Stimulated activated CD4-positive, alpha-beta T cell treated with anti-CD3 and anti-CD28 coated beads, TNF-alpha, amount 100 ng/mL, for 24 hours (primary cell): Measurements from ENCODE around the gene SRGAP3.

ENCODE experiments used
- DNase-seq, 3 experiments: peaks; one replicate each; pipeline ENCODE4 v3.0.0-alpha.2; 2020; ENCODE audit warnings: low read depth in 3 of 3

SRGAP3 gene

DNA sequence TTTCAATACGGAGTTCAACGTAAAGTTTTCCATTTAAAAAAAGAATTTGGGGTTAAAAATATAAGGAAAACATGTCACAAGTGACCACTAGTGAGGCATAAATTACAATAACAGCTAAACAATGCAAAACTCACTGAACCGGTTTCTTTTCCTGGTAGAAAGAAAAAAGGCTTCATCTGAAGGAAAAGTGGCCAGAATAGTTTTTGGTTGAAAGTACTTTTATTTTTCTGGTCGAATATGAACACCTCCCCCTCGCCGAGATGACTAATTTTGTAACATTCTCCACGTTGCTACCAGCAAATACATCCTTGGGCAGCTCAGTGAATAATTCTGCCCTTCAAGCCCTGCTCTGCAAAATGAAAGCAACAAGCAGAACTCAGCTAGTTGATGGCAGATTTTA, 3.9 kb upstream of the SRGAP3 start:
- DNase-seq = no peak

DNA sequence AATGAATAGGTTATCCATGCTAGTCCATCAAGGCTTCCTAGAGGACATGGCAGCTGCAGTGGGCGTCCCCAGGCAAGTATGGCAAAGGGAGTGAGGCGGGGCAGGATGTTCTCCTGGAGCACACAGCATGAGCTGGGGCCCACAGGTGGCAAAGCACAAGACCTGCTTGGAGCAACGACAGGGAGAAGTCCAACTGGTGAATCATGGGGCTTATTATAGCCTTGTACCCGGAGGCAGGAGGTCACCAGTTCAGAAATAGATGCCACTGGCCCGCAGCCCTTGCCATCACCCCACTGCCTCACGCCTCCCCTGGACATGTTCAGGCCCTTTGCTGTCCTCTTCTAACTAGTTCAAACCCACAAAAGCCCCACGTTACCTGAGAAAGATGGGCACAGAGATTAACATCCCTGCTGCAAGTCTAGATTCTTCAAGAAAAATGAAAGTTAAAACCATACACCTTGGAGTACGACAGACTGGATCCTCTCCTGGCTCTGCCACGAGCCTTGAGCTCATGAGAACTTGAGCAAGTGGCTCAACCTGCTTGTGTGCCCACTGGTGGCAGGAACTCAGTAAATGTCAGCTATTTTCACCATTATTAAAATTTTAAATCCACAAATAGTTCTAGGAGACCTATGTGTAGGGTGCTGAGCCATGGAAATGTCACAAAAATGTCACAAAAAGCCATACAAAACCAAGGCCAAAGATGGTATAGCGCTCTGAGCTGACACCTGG, 1.8 kb upstream of the SRGAP3 start:
- no peak for DNase-seq

DNA sequence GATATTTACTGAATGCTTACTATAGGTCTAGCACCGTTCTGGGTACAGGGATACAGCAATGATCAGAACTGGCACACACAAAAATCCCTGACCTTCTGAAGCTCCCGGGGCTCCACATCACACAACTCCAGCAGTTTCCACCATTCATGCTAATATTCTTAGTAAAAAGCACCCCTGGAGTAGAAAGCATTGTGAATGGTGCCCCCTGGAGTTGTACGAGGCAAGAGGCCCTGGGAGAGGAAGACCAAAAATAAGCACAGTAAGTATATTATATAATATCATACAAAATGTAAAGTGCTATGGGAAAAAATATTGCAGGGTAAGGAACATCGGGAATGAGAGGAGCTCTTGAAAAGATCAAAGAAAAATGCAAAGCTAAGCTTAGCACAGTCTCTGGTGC, 790 bp upstream of the SRGAP3 start:
- no peak for DNase-seq

DNA sequence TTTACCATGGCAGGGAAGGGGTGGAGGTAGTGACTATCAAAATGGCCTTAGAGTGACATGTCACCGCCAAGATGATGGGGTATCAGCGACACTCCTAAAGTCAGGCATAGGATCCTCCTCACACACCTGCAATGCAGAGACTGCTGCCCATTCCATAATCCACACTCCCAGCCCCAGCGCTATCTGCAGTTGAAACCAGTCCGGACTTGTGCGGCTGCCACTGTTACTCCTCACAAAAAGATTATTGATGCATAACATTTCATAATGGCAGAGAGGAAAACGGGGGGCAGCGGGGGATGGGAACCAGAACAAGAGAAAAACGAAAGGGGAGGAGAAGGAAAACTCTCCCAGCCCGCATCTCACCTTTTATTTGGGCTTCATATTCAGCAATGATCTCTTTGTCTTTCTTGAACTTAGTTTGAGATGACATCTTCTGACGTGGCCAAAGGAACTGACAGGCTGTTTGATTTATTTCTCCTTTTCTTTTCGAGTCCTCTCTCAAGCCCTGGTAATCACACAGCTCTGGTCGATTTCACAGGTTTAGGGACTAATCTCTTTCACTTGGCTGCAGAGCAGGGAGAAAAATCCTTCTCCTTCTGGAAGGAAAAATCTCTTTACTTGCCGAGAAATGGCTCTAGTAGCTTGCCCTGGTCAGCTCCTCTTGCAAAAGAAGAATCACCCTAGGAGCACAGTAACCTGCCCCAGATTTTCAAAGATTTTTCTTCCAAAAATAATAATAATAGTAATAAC, 749 bp downstream of the SRGAP3 start:
- DNase-seq = no peak

DNA sequence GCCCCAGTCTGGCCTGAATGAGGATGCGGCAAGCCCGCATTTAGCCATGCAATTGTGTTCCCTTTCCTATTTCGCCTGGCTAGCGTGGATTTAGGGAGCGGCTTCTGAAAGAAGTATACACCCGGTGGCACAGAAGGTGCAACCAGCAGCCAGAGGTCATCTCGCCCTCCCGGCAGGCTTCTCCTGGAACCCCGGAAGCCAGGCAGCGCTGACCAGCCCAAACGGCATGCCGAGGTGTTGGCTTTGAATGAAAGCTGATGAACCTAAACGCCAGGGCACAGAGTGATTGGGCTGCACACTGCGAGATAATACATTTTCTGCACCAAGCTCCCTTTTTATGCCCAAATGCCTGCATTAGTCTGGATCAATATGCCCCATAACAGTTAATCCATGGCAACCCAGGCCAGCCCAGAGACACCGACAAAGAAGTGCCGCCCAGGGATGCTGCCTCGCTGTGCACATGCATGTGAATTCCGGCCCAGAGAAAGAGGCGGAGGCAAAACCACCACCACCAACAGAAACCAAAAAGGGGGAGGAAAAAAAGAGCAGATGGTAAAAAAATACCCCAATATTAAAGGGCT, 1.4 kb downstream of the SRGAP3 start:
- no peak for DNase-seq

DNA sequence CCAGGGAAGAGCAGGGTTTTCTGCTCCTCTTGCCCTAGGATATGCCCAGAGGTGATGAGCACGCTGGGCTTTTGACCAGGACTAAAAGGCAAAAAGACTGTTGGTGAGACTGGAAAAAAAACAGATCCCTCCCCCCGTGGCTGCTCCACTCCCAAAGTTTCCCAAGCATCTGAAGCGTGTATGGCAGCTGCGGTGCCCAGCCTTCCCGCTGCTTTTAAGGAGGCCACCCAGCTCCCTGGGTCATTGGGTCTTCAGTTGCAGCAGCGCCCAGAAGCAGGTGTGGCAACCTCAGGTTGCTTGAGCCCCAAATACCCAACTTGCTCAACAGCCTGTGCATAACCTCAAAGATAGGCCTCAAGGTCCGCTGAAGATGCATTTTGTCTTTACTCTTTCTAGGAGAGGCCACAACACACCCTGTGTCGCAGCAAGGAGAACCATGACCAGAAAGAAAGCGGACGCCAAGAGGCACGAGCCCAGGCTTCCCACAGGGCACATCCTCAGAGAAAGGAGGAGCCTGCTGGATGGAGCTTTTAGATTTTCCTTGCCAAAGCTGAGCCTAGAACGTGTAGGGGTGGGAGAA, 2.0 kb downstream of the SRGAP3 start:
- DNase-seq = no peak

DNA sequence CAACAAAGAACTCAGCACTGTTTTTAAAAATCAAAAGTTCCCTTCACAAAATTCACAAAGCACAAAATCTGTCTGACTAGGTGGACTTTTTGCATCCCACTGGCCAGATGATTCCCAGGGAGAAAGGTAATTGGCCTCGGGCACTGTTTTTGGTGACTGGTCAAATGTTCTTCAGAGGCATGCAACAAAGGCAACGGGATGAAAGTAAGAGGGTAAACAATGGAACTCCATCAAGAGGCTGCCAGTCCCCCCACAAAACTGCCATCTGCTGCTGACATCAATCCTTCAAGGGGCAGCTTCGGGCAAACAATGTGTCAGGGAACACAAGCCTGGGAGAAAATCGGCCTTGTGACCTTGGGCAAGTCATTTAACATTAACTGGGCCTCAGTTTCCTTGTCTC, 3.3 kb downstream of the SRGAP3 start:
- no peak for DNase-seq

DNA sequence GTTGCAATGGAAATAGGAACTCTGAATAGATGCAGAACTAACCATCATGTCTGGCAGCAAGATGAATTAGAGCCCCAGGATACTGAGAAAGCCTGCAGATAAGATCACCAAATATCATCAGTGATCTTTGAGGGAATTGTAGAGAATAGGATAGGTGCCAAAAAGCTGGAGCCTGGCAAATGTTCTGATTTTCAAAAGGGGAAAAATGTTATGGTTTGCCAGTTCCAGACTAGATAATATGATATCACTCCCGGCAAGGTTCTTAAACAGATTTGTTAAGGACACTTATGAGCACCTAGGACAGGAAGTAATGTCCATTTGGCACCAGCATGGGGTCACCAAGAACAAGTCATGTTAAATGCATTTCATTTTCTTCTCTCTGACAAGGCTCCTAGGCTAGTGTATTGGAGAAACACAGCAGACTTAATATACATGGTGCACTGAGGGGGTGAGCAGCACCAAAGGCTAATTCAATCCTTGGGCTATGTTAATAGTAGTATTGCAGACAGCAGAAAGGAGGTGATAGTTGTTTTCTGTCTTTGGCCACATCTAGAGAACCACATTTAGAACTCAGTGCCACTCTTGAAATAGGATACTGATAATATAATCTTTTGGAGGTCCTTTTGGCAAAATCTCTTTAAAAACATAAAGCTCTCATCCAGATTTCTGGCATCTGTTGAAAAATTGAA, 4.8 kb downstream of the SRGAP3 start:
- DNase-seq = no peak

DNA sequence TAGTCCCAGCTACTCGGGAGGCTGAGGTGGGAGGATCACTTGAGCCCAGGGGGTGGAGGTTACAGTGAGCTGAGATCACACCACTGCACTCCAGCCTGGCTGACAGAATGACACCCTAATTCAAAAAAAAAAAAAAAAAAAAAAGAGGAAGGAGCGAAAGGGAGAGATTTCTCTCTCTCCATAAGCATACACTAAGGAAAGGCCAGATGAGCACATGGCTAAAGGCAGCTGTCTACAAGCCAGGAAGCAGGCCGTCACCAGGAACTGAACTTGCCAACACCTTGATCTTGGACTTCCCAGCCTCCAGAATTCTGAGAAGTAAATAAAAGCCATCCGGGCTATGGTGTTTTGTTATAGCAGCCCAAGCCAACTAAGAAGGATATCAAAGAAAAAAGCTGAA, 7.5 kb downstream of the SRGAP3 start:
- no peak for DNase-seq

DNA sequence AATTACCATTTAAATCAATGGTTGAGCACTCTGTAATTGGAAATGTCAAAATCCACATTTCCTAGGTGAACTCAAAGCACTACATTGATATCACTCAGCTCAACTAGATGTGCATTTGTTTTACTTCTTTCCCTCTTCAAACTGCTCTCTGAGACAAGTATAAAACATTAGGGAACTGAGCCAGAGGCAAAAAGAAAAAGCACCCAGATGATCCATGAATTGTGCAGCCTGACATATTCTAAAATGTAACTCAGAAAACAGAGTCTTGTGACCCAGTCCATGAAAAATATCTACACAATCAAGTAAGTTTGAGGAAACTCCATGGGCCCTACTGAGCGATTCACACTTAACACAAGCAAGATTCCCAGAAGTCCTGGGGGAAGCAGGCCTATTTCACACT, 9.8 kb downstream of the SRGAP3 start:
- DNase-seq = no peak

DNA sequence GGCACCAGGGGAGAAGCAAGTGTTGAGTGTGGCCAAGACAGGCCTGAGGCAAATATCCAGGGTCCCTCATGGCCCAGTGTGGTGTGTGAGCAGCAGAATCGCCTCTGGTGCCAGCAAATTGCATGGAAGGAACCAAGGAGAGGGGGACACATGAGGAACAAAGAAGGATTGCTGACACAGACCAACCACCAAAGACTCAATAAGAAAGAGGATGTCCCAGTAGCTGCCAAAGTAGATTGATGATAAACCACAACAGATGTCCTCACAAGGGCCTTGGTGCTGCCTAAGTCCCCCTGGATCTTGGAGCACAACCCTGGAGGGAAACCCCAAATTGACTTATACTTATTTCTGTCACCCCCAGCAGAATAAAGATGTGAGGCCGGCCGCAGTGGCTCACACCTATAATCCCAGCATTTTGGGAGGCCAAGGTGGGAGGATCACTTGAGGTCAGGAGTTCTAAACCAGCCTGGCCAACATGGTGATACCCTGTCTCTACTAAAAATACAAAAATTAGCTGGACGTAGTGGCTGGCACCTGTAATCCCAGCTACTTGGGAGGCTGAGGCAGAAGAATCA, 10.6 kb downstream of the SRGAP3 start:
- DNase-seq = no peak

DNA sequence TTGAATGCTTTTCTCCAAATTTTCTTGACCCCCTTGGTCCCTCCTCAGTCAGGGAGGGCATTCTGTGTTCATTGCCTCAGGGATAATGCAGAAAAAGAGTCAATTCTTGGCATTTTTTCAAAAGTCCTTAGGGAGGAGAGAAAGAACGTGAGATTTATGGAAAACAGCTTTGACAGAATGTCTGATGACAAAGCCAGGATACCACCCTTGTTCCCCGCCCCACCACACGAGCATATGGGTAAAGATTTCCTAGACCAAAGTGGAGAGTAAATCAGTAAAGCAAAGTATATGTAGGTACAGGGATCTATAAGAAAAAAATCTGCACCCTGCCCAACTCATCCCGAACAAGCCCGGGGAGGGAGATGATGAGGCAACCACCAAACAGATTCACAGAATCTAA, 11.2 kb downstream of the SRGAP3 start:
- DNase-seq = no peak

DNA sequence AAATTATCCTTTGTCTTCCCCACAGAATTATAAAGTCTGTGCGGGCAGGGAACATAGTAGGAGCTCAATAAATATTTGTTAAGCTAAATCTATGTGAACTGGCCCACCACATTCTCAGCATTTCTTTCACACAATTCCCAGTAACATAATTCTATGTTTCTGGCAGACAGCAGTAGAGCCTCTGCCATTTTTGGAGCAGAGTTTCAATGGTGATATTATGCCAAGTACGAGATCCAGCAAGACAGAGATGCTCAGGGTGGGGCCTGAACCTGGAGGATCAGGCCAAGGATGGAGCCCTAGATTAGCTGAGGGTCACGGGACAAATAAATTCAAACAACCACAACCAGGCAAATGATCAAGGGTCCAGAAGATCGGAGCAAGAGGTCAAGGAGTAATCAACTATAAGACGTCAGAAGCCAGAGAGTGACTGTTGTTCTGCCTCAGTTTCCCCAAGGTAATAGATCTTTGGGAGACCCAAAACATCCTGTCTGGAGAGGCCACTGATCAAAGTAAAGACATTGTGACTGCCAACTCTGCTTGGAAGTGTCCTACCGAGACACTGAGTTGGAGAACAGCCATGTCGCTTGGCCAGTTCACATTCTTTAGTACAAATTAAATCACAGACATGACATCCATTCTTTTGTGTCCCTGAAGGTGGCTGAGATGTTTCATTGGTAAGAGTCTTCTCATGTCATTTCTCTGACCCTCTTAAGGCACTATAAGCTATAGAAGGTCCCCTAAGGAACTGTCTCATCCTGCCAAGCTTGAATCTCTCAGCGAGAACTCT, 15.4 kb downstream of the SRGAP3 start:
- DNase-seq = no peak

DNA sequence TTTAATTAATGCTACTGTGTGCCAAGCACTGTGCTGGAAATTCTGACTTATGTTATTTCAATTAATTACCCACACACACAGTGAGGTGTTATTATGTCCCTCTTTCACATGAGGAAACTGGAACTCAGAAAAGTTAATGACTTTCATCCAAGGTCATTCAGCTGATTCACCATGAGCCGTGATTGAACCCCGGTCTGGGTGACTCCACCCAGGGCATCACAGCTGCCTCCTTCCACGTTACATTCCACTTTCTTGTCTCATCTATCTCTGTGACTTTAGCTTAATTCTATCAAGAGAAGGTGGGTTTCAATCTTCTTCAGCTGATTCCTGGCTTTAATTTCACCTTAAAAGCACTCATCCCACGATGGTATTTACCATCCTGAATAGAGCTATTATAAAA, 16.3 kb downstream of the SRGAP3 start:
- DNase-seq = no peak

DNA sequence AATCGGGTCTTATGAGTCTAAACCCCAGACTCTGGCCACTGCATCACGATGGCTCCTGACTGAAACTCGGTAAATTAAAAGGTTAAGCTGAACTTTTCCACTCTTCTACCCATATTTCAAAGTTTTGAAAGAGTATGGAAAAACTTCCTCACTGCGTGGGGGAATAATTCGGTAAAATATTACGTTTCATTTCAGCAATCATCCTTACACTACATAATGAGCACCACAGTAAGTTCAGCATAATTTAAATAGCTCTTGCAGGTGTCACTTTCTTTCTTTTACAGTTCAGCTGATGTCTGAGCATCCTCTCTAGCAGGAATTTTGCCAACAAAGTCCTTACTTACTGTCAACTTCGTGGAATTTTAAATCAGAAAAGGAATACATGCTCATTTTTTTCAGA, 17.5 kb downstream of the SRGAP3 start:
- DNase-seq = no peak

DNA sequence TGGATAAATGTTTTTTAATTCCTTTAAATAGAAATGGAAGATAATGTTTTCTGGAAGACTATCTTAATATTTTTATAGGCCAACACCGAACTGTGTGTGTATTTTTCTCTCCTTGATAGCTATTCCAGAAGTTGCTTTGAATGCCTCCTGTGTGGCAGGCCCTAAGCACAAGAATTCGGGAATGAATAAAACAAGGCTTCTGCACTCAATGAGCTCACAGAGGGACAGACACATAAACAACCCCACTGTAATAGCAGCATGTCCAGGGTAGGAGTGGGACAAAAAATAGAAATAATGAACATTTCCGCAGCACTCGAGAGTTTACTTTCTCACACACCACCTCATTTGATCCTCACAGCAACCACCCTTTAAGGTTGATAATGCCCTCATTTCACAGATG, 18.0 kb downstream of the SRGAP3 start:
- DNase-seq = no peak

DNA sequence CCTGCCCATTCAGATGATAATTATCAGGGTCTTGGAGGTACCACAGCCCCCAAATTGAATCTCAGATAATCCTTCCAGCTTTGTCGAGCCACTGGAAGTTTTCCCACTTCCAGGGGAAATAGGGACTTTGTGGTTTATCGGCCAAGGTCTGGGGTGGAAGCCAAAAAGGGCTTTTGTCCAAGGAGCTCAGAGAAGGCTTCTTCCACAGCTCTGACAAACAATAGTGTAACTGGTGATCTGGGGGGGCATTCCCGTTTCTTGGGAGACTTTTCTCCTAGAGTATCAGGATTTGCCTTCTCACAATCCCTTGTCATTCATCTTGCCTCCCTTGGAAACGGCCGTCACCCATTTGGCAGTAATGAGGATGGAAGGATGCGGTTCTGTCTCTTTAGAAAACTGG, 18.4 kb downstream of the SRGAP3 start:
- DNase-seq = no peak

DNA sequence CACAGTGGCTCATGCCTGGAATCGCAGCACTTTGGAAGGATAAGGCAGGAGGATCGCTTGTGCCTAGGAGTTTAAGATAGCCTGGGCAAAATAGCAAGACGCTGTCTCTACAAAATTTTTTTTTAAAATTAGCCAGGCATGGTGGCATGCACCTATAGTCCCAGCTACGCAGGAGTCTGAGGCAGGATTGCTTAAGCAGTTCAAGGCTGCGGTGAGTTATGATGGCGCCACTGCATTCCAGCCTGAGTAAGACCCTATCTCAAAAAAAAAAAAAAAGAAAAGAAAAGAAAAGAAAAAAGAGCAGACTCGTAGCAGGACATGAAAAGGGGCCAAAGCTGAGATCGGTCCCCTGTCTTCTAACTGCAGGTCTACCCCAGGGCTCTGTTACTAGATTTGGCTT, 18.9 kb downstream of the SRGAP3 start:
- no peak for DNase-seq

DNA sequence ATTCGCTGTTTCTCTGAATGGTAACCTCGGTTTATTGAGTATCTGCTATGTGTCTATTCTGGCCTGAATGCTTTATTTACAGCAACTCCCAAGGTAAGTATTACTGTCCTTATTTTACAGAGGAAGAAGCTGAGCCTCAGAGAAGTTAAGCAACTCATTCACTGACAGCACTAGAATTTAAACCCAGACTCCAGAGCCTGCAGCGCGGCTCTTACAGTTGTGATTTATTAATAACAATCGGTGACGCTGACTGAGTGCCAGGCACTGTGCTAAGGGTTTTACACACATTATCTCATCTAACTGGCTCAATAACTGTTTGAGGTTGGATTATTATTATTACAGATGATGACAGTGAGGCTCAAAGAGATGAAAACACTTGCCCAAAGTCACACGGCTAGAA, 19.6 kb downstream of the SRGAP3 start:
- DNase-seq = no peak

DNA sequence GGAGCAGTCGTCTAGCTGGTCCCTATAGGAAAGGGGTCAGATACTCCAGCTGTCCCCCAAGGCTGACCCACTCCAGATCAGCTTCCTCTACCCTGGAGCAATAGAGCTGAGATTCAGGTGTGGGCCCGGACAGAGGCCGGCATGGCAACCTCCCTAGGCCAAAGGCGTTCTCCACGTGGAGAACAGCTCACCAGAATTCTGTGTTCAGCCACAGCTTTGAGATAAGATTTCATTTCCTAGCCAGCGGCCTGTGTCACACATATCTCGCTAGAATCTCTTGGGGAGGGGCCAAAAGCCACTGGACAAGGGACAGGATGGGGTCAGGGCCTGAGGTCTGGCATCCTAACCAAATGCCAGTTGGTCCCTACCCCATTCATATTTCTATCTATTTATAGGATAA, 20.1 kb downstream of the SRGAP3 start:
- DNase-seq = no peak

DNA sequence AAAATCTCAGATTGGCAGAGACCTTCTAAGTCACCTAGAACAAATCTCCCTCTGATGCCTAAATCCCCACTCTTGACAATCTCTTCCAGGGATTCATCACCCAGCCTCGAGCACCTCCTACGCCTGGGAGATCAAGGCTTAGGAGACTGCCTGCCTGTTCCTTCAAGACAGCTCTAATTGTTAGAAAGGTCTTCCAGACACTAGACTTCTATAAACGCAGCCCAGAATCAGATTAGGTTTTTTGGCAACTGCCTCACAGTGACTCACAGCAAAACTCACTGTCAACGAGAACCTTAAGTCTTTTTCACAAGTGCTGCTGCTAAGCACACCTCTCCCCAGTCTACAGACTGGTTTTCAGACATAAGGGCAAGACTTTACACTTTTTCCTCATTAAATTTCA, 23.1 kb downstream of the SRGAP3 start:
- no peak for DNase-seq
